HCT116 (cell line): ENCODE results near the gene HNF4A. TPM values are rescaled to one million over a fixed set of nuclear protein-coding genes. Genes with fewer than 3 reads are reported as not detected.
"Not testable (repeated sequence)": the region's sequence is repeated elsewhere in the genome, so short reads cannot be mapped to it uniquely, and the experiment has no call there.

ENCODE experiments used
- ATAC-seq: fragments of 200-7000 bp; cut with Tn5 transposase; 2 replicates; pipeline ENCODE4 v1.9.1; 2020; ENCODE audit warnings: mild to moderate bottlenecking, moderate library complexity
- BruUV-seq: library from RNA; stranded (reverse); fragments of 400-500 nt; replicated peaks from 2 replicates; lab custom pipeline; 2021; lab: Mats Ljungman, UMichigan
- CTCF ChIA-PET: fragments of 300-600 bp; sonication (Branson Sonifier 250); formaldehyde crosslinking; loops from one replicate; lab custom pipeline; 2021; ENCODE audit warnings: antibody characterized with exemption; lab: Charles Lee
- POLR2A ChIA-PET: fragments of 300-600, 350-600 bp; sonication (Branson Sonifier 250); formaldehyde crosslinking; loops from one replicate; lab custom pipeline; 2021; ENCODE audit warnings: antibody characterized with exemption; lab: Charles Lee
- RAD21 ChIA-PET, 2 experiments: fragments of 300-600 bp; sonication (Branson Sonifier 250); formaldehyde crosslinking; loops; one replicate each; lab custom pipeline; 2023; ENCODE audit warnings: low total read pairs in 2 of 2; ENCODE audit not compliant: uncharacterized antibody in 2 of 2, unreplicated experiment in 2 of 2, low non-redundant PET in 1 of 2; lab: Charles Lee
- DNase-seq: peaks from one replicate; pipeline ENCODE4 v3.0.0-alpha.2; 2010; ENCODE audit warnings: low read depth, low spot score
- H2AFZ ChIP-seq: fragments of 200-600 bp; shearing (Covaris generic), sonication (generic); 2 replicates; pipeline ENCODE4 v1.6.1; 2017; ENCODE audit warnings: low read depth, mixed run types, mixed read lengths, antibody characterized with exemption, low read length; ENCODE audit not compliant: poor library complexity, severe bottlenecking
- H3K27ac ChIP-seq: 2 replicates; pipeline ENCODE4 v1.5.1; 2012; ENCODE audit warnings: low read depth, low read length
- H3K27me3 ChIP-seq: fragments of 200-600 bp; sonication (generic); 2 replicates; pipeline ENCODE4 v1.6.1; 2016; ENCODE audit warnings: mixed run types, low read length, mixed read lengths; ENCODE audit not compliant: insufficient read depth
- H3K36me3 ChIP-seq, 2 experiments: fragments of 200-500 bp in 1 of 2; fragments of 200-600 bp in 1 of 2; sonication (Bioruptor generic) in 1 of 2; sonication (generic) in 1 of 2; 2 replicates each; pipeline versions ENCODE4 v1.5.1 to v1.6.1; 2014 to 2016; ENCODE audit warnings: low read length in 2 of 2, inconsistent platforms in 1 of 2, mixed read lengths in 1 of 2, mixed run types in 1 of 2; ENCODE audit not compliant: insufficient read depth in 2 of 2, control insufficient read depth in 1 of 2
- H3K4me1 ChIP-seq, 2 experiments: fragments of 200-600 bp in 1 of 2; sonication (generic) in 1 of 2; 2 replicates each; pipeline versions ENCODE4 v1.5.1 to v1.6.1; 2012 to 2017; ENCODE audit warnings: low read length in 2 of 2, inconsistent platforms in 1 of 2, mild to moderate bottlenecking in 1 of 2, mixed read lengths in 1 of 2, mixed run types in 1 of 2, moderate library complexity in 1 of 2; ENCODE audit not compliant: insufficient read depth in 2 of 2, control insufficient read depth in 1 of 2
- H3K4me2 ChIP-seq: fragments of 200-600 bp; sonication (generic); 2 replicates; pipeline ENCODE4 v1.6.1; 2017; ENCODE audit warnings: mixed run types, low read length, mixed read lengths
- H3K4me3 ChIP-seq, 2 experiments: fragments of 200-600 bp in 1 of 2; sonication (generic) in 1 of 2; replicated peaks in 1 of 2; 2 replicates each; pipeline ENCODE4 v1.5.1; 2011 to 2016; ENCODE audit warnings: low read length in 2 of 2, control low read depth in 1 of 2, low read depth in 1 of 2, mild to moderate bottlenecking in 1 of 2, mixed read lengths in 1 of 2, mixed run types in 1 of 2
- H3K79me2 ChIP-seq: fragments of 200-600 bp; sonication (generic); 2 replicates; pipeline ENCODE4 v1.6.1; 2017; ENCODE audit warnings: mild to moderate bottlenecking, mixed run types, low read length, moderate library complexity, mixed read lengths; ENCODE audit not compliant: insufficient read depth
- H3K9ac ChIP-seq: fragments of 200-600 bp; sonication (generic); 2 replicates; pipeline ENCODE4 v1.6.1; 2016; ENCODE audit warnings: low read length, mixed read lengths
- H3K9me2 ChIP-seq: fragments of 200-600 bp; sonication (generic), shearing (Covaris generic); 2 replicates; pipeline ENCODE4 v1.6.1; 2017; ENCODE audit warnings: mixed run types, mild to moderate bottlenecking, moderate library complexity; ENCODE audit not compliant: insufficient read depth
- H3K9me3 ChIP-seq, 2 experiments: fragments of 200-500 bp in 1 of 2; fragments of 200-600 bp in 1 of 2; sonication (Bioruptor generic) in 1 of 2; sonication (generic) in 1 of 2; 2 replicates each; pipeline ENCODE4 v1.6.1; 2014 to 2017; ENCODE audit warnings: low read length in 2 of 2, mixed read lengths in 2 of 2, inconsistent platforms in 1 of 2, low read depth in 1 of 2, mild to moderate bottlenecking in 1 of 2, mixed run types in 1 of 2, moderate library complexity in 1 of 2; ENCODE audit not compliant: control insufficient read depth in 1 of 2, insufficient read depth in 1 of 2
- H4K20me1 ChIP-seq: fragments of 200-600 bp; sonication (generic), shearing (Covaris generic); 2 replicates; pipeline ENCODE4 v1.6.1; 2017; ENCODE audit warnings: mixed run types, mild to moderate bottlenecking, moderate library complexity; ENCODE audit not compliant: insufficient read depth
- CTCF ChIP-seq, 3 experiments: fragments of 200-600 bp in 1 of 3; sonication (generic) in 1 of 3; IDR thresholded peaks in 2 of 3; conservative IDR thresholded peaks in 1 of 3; 2 replicates each; pipeline ENCODE4 v1.5.1; 2012 to 2017; ENCODE audit warnings: low read depth in 2 of 3, low read length in 2 of 3, antibody characterized with exemption in 1 of 3, borderline replicate concordance in 1 of 3, control low read depth in 1 of 3, mild to moderate bottlenecking in 1 of 3, mixed read lengths in 1 of 3, mixed run types in 1 of 3, moderate library complexity in 1 of 3; ENCODE audit not compliant: insufficient read depth in 1 of 3
- EGR1 ChIP-seq: IDR thresholded peaks from 2 replicates; pipeline ENCODE4 v1.6.1; 2012; ENCODE audit warnings: low read depth
- ELF1 ChIP-seq: IDR thresholded peaks from 2 replicates; pipeline ENCODE4 v1.6.1; 2012; ENCODE audit warnings: low read depth, borderline replicate concordance
- EZH2 ChIP-seq: fragments of 200-600 bp; sonication (generic); IDR thresholded peaks from 2 replicates; pipeline ENCODE4 v1.6.1; 2017; ENCODE audit warnings: antibody characterized with exemption, mixed run types
- JUND ChIP-seq: IDR thresholded peaks from 2 replicates; pipeline ENCODE4 v1.6.1; 2012
- RAD21 ChIP-seq: IDR thresholded peaks from 2 replicates; pipeline ENCODE4 v1.6.1; 2012; ENCODE audit warnings: low read depth, mild to moderate bottlenecking
- SIN3A ChIP-seq: IDR thresholded peaks from 2 replicates; pipeline ENCODE4 v1.6.1; 2012; ENCODE audit warnings: low read depth
- SP1 ChIP-seq: IDR thresholded peaks from 2 replicates; pipeline ENCODE4 v1.6.1; 2012; ENCODE audit warnings: low read depth
- SRF ChIP-seq: IDR thresholded peaks from 2 replicates; pipeline ENCODE4 v1.6.1; 2012; ENCODE audit warnings: low read depth
- TCF7L2 ChIP-seq: IDR thresholded peaks from 2 replicates; pipeline ENCODE4 v1.7.0; 2011; ENCODE audit warnings: borderline replicate concordance, inconsistent platforms; ENCODE audit not compliant: insufficient read depth, insufficient read length; ENCODE audit errors: extremely low read depth
- ZBTB33 ChIP-seq: IDR thresholded peaks from 2 replicates; pipeline ENCODE4 v1.6.1; 2011; ENCODE audit warnings: mild to moderate bottlenecking, low read length, moderate library complexity; ENCODE audit not compliant: insufficient replicate concordance; ENCODE audit errors: extremely low read depth
- intact Hi-C: fragments of 100-400 bp; cut with micrococcal nuclease; formaldehyde crosslinking; loops from 2 replicates; pipeline ENCODE4 v1.10.0; 2022
- total RNA-seq: library from RNA; stranded (reverse); gene quantifications from one replicate; pipeline ENCODE4 v1.2.1, GENCODE V29; 2021; ENCODE audit not compliant: unreplicated experiment

Gene HNF4A
- total RNA-seq, 1 experiment from 2014 or later = 7.4 TPM

- TF ChIP-seq SP1 = no peak
These were observed 31.2 kb upstream of the HNF4A start (continued) for GRCh38 chr20:44324343-44324742.

GRCh38 chr20:44326391-44327159 lies 28.9 kb upstream of the HNF4A start:
- H3K4me2 ChIP-seq = no peak overlapping the region
- ATAC-seq (no peak), DNase-seq (no peak)
- H3K36me3 ChIP-seq = no peaks in the 10 kb centered on the region
- H3K9me2 ChIP-seq = no peaks in the 10 kb centered on the region
- H3K4me3 ChIP-seq = no peak overlapping the region
- ChIA-PET POLR2A (no interaction called here), RAD21 (no interaction called here), CTCF (no interaction called here)
- H3K9ac ChIP-seq = no peak overlapping the region
- H3K9me3 ChIP-seq = no peaks in the 10 kb centered on the region
- H3K27me3 ChIP-seq = no peaks in the 10 kb centered on the region
- no peaks in the 10 kb centered on the region for H4K20me1 ChIP-seq
- intact Hi-C loops = no loop called here
- no peak for TF ChIP-seq EZH2
- no peak for TF ChIP-seq EGR1
- no peak for TF ChIP-seq SIN3A
- no peak for TF ChIP-seq RAD21
- no peak for TF ChIP-seq ZBTB33
- TF ChIP-seq SP1 = no peak
- TF ChIP-seq TCF7L2 = no peak
- no peak for TF ChIP-seq CTCF (IDR thresholded peaks at IDR 0.05 in 2 of 3, conservative IDR thresholded peaks at IDR 0.05 in 1 of 3; ENCODE audit: borderline replicate concordance in 1 of 3, insufficient read depth in 1 of 3, low read depth in 2 of 3, low read length in 2 of 3)
- TF ChIP-seq SRF = no peak
- no peak for TF ChIP-seq ELF1
- TF ChIP-seq JUND = no peak
- peaks cover 11 to 20% of the 10 kb centered on the region in 2 experiments; a peak in 3 of 4 replicates for H3K4me1 ChIP-seq
- H2AFZ ChIP-seq = no peak overlapping the region
- no TSS peak for BruUV-seq
- H3K79me2 ChIP-seq = no peaks in the 10 kb centered on the region
- no peak overlapping the region for H3K27ac ChIP-seq

GRCh38 chr20:44327748-44328147 lies 27.8 kb upstream of the HNF4A start:
- peaks cover 9 to 12% of the 10 kb centered on the region in 2 experiments; a peak in 3 of 4 replicates for H3K4me1 ChIP-seq
- POLR2A ChIA-PET, H3K4me3 ChIP-seq, H3K9ac ChIP-seq, BruUV-seq, H3K9me3 ChIP-seq, DNase-seq, ATAC-seq, H4K20me1 ChIP-seq, H3K9me2 ChIP-seq, H3K4me2 ChIP-seq, H3K79me2 ChIP-seq, H3K27ac ChIP-seq, H2AFZ ChIP-seq, RAD21 ChIA-PET, H3K27me3 ChIP-seq, intact Hi-C loops, CTCF ChIA-PET, H3K36me3 ChIP-seq: not testable (repeated sequence)
